Erythroblast (primary cell): ENCODE data around the gene CCN2.

Experiments
- DNase-seq, 2 experiments: peaks; one replicate each; lab custom pipeline; 2025; lab: John Stamatoyannopoulos, UW
- GATA1 ChIP-seq: IDR thresholded peaks from 2 replicates; pipeline ENCODE4 v1.6.1; 2011; ENCODE audit warnings: low read depth, mild to moderate bottlenecking, control low read depth, low read length, moderate library complexity
- POLR2A ChIP-seq: IDR thresholded peaks from 2 replicates; pipeline ENCODE4 v1.6.1; 2011; ENCODE audit warnings: mild to moderate bottlenecking, low read length

The CCN2 gene

GRCh38 chr6:131955876-131956275 is 4.7 kb upstream of the CCN2 start:
- TF ChIP-seq GATA1, result no peak
- no peak for TF ChIP-seq POLR2A
- no peak for DNase-seq

GRCh38 chr6:131955192-131955591 is 4.0 kb upstream of the CCN2 start:
- no peak for TF ChIP-seq GATA1
- TF ChIP-seq POLR2A, result no peak
- DNase-seq, result no peak

- DNase-seq, result no peak
- TF ChIP-seq GATA1 (no peak), POLR2A (no peak)
Measured at GRCh38 chr6:131954775-131955107, 3.6 kb upstream of the CCN2 start.

- TF ChIP-seq GATA1 (no peak), POLR2A (no peak)
- DNase-seq, result no peak
Measured at GRCh38 chr6:131954059-131954774, 3.0 kb upstream of the CCN2 start.

GRCh38 chr6:131952886-131953509 is 1.8 kb upstream of the CCN2 start:
- DNase-seq, result no peak

GRCh38 chr6:131951576-131952230 is 531 bp upstream of the CCN2 start:
- no peak for TF ChIP-seq GATA1
- no peak for TF ChIP-seq POLR2A
- DNase-seq, result no peak

More at GRCh38 chr6:131952886-131953509, 1.8 kb upstream of the CCN2 start:
- TF ChIP-seq GATA1, result no peak

- peak; percentile 24 to 27 for DNase-seq
- no peak for TF ChIP-seq POLR2A
- no peak for TF ChIP-seq GATA1
Measured at GRCh38 chr6:131949909-131950766, 1.0 kb downstream of the CCN2 start.

GRCh38 chr6:131949620-131949908 is 1.6 kb downstream of the CCN2 start:
- no peak for TF ChIP-seq POLR2A
- no peak for TF ChIP-seq GATA1
- DNase-seq, result no peak

GRCh38 chr6:131948692-131949619 is 2.2 kb downstream of the CCN2 start:
- DNase-seq, result no peak
- no peak for TF ChIP-seq POLR2A
- TF ChIP-seq GATA1, result no peak

- DNase-seq, result no peak
- no peak for TF ChIP-seq GATA1
- TF ChIP-seq POLR2A, result no peak
Measured at GRCh38 chr6:131947986-131948661, 3.0 kb downstream of the CCN2 start.

- no peak for DNase-seq
- no peak for TF ChIP-seq POLR2A
- no peak for TF ChIP-seq GATA1
Measured at GRCh38 chr6:131946992-131947955, 3.9 kb downstream of the CCN2 start.
